Right atrium auricular region (tissue), 2 donors: ENCODE measurements around the gene ULK4. TPM values are rescaled to one million over a fixed set of nuclear protein-coding genes. Genes with fewer than 3 reads are reported as not detected.
"Not testable (repeated sequence)": the region's sequence is repeated elsewhere in the genome, so short reads cannot be mapped to it uniquely, and the experiment has no call there.

Experiments used
- DNase-seq: peaks from one replicate; pipeline ENCODE4 v3.0.0-alpha.2; 2019; ENCODE audit warnings: low spot score
- H3K27ac ChIP-seq, 2 donors: fragments of 200-600 bp; sonication (generic); 1 replicate in 1 of 2; 2 replicates in 1 of 2; pipeline ENCODE4 v1.5.1; 2016 to 2019
- H3K27me3 ChIP-seq, 2 donors: fragments of 200-600 bp; sonication (generic); one replicate each; pipeline versions ENCODE4 v1.5.1 to v1.6.0; 2017 to 2019
- H3K36me3 ChIP-seq: fragments of 200-600 bp; sonication (generic); one replicate; pipeline ENCODE4 v1.5.1; 2016
- H3K4me1 ChIP-seq, 2 donors: fragments of 200-600 bp; sonication (generic); one replicate each; pipeline versions ENCODE4 v1.5.1 to v1.6.0; 2017 to 2019
- H3K4me3 ChIP-seq, 2 donors: fragments of 200-600 bp; sonication (generic); 1 replicate in 1 of 2; 2 replicates in 1 of 2; pipeline ENCODE4 v1.5.1; 2017 to 2019; ENCODE audit warnings: mild to moderate bottlenecking in 1 of 2, moderate library complexity in 1 of 2
- H3K9me3 ChIP-seq, 2 donors: fragments of 200-600 bp; sonication (generic); one replicate each; pipeline ENCODE4 v1.5.1; 2019
- CTCF ChIP-seq, 2 donors: fragments of 200-600 bp; sonication (generic); IDR thresholded peaks; one replicate each; pipeline ENCODE4 v1.5.1; 2019; ENCODE audit warnings: antibody characterized with exemption in 2 of 2
- total RNA-seq, 2 donors: library from RNA; depleted of rRNA; stranded (reverse); fragments of >200 nt; gene quantifications; one replicate each; pipeline ENCODE4 v1.1.0, GENCODE V29; 2016

Gene ULK4
- total RNA-seq, 2 donors from 2014 or later: 7.1 to 10.1 TPM

- H3K9me3 ChIP-seq: no peaks in the 10 kb centered on the region
- no peaks in the 10 kb centered on the region for H3K4me1 ChIP-seq
- H3K27ac ChIP-seq: no peak overlapping the region
- no peak overlapping the region for H3K4me3 ChIP-seq
- H3K27me3 ChIP-seq: no peaks in the 10 kb centered on the region
- TF ChIP-seq CTCF (IDR thresholded peaks at IDR 0.05): no peak
- no peak for DNase-seq
- H3K36me3 ChIP-seq: no peaks in the 10 kb centered on the region
These were observed 395.9 kb downstream of the ULK4 start for GRCh38 chr3:41565948-41566514.

GRCh38 chr3:41565003-41565402 is 396.9 kb downstream of the ULK4 start:
- Histone ChIP-seq H3K27ac (no peak overlapping the region), H3K4me1 (no peaks in the 10 kb centered on the region), H3K4me3 (no peak overlapping the region), H3K27me3 (no peaks in the 10 kb centered on the region), H3K9me3 (no peaks in the 10 kb centered on the region), H3K36me3 (no peaks in the 10 kb centered on the region)
- TF ChIP-seq CTCF (IDR thresholded peaks at IDR 0.05): no peak
- no peak for DNase-seq

GRCh38 chr3:41556245-41556644 is 405.7 kb downstream of the ULK4 start:
- H3K36me3 ChIP-seq, H3K9me3 ChIP-seq, H3K27ac ChIP-seq, H3K4me3 ChIP-seq, H3K4me1 ChIP-seq, DNase-seq, H3K27me3 ChIP-seq: not testable (repeated sequence)

GRCh38 chr3:41532976-41533375 is 428.9 kb downstream of the ULK4 start:
- no peaks in the 10 kb centered on the region for H3K9me3 ChIP-seq
- no peak overlapping the region for H3K4me3 ChIP-seq
- no peak overlapping the region for H3K27ac ChIP-seq
- no peak for DNase-seq
- no peaks in the 10 kb centered on the region for H3K27me3 ChIP-seq
- TF ChIP-seq CTCF (IDR thresholded peaks at IDR 0.05): no peak
- H3K4me1 ChIP-seq: no peaks in the 10 kb centered on the region
- H3K36me3 ChIP-seq: no peaks in the 10 kb centered on the region

- TF ChIP-seq CTCF (IDR thresholded peaks at IDR 0.05): no peak
- Histone ChIP-seq H3K27me3 (no peaks in the 10 kb centered on the region), H3K9me3 (no peaks in the 10 kb centered on the region), H3K4me3 (no peak overlapping the region), H3K4me1 (peaks cover 0 to 4% of the 10 kb centered on the region in 2 donors), H3K36me3 (no peaks in the 10 kb centered on the region), H3K27ac (no peak overlapping the region)
- DNase-seq: no peak
These were observed 434.8 kb downstream of the ULK4 start for GRCh38 chr3:41526995-41527573.

GRCh38 chr3:41525303-41526064 is 436.4 kb downstream of the ULK4 start:
- H3K9me3 ChIP-seq: no peaks in the 10 kb centered on the region
- no peak for DNase-seq
- peaks cover 0 to 4% of the 10 kb centered on the region in 2 donors for H3K4me1 ChIP-seq
- no peaks in the 10 kb centered on the region for H3K36me3 ChIP-seq
- H3K4me3 ChIP-seq: no peak overlapping the region
- H3K27me3 ChIP-seq: no peaks in the 10 kb centered on the region
- no peak for TF ChIP-seq CTCF (IDR thresholded peaks at IDR 0.05)
- no peak overlapping the region for H3K27ac ChIP-seq
